Left ventricle myocardium inferior (tissue), 1 donor: ENCODE measurements around the gene ZNF546. TPM values are rescaled to one million over a fixed set of nuclear protein-coding genes. Genes with fewer than 3 reads are reported as not detected.

ENCODE experiments used
- DNase-seq: peaks from one replicate; pipeline ENCODE4 v3.0.0-alpha.2; 2020
- H3K27ac ChIP-seq: fragments of 200-600 bp; replicated peaks from 2 replicates; pipeline ENCODE4 v1.8.0; 2021
- H3K27me3 ChIP-seq: fragments of 200-600 bp; 2 replicates; pipeline ENCODE4 v1.8.0; 2021; ENCODE audit warnings: low read depth
- H3K36me3 ChIP-seq: fragments of 200-600 bp; 2 replicates; pipeline ENCODE4 v1.8.0; 2021
- H3K4me1 ChIP-seq: fragments of 200-600 bp; 2 replicates; pipeline ENCODE4 v1.8.0; 2021
- H3K4me3 ChIP-seq: fragments of 200-600 bp; 2 replicates; pipeline ENCODE4 v1.8.0; 2021; ENCODE audit warnings: mild to moderate bottlenecking, moderate library complexity
- H3K9me3 ChIP-seq: fragments of 200-600 bp; replicated peaks from 2 replicates; pipeline ENCODE4 v1.8.0; 2021
- intact Hi-C: fragments of 100-400 bp; cut with micrococcal nuclease; formaldehyde crosslinking; loops from one replicate; pipeline ENCODE4 v1.11.0; 2022
- total RNA-seq: library from RNA; stranded (reverse); fragmentation: NEBNext Ultra II Directional; extraction: Animal tissue kit (Norgen Biotek cat#: 25700); gene quantifications from one replicate; pipeline ENCODE4 v1.2.1, GENCODE V29; 2021
- TF ChIP-seq, protein P1 (sequence below): fragments of 200-600 bp; IDR thresholded peaks from 2 replicates; pipeline ENCODE4 v1.8.0; 2021; ENCODE audit warnings: antibody characterized with exemption, mild to moderate bottlenecking, borderline replicate concordance
- donor health status: DM: no; HTN: yes; CAD: no; lungs with severe emphysema.

ZNF546 gene
- total RNA-seq, 1 donor from 2014 or later = 7.8 TPM

DNA sequence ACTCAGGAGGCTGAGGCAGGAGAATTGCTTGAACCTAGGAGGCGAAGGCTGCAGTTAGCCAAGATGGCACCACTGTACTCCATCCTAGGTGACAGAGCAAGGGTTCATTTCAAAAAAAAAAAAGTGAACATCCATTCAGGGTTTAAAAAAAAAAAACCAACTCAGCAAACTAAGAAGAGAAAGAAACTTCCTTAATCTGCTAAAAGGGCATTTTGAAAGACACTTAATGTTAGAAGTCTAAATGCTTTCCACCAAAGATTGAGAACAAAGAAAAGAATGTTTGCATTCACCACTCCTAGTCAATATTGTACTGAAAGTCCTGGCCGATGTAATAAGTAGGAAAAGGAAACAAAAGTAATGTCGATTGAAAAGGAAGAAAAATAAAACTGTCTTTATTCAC lies 33.0 kb upstream of the ZNF546 start:
- H3K4me1 ChIP-seq = no peaks in the 10 kb centered on the region
- no peak overlapping the region for H3K4me3 ChIP-seq
- H3K9me3 ChIP-seq = no peaks in the 10 kb centered on the region
- TF ChIP-seq, protein P1, sequence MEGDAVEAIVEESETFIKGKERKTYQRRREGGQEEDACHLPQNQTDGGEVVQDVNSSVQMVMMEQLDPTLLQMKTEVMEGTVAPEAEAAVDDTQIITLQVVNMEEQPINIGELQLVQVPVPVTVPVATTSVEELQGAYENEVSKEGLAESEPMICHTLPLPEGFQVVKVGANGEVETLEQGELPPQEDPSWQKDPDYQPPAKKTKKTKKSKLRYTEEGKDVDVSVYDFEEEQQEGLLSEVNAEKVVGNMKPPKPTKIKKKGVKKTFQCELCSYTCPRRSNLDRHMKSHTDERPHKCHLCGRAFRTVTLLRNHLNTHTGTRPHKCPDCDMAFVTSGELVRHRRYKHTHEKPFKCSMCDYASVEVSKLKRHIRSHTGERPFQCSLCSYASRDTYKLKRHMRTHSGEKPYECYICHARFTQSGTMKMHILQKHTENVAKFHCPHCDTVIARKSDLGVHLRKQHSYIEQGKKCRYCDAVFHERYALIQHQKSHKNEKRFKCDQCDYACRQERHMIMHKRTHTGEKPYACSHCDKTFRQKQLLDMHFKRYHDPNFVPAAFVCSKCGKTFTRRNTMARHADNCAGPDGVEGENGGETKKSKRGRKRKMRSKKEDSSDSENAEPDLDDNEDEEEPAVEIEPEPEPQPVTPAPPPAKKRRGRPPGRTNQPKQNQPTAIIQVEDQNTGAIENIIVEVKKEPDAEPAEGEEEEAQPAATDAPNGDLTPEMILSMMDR = no peak
- DNase-seq = no peak
- H3K27ac ChIP-seq = no peak overlapping the region
- intact Hi-C loops = no loop called here
- H3K36me3 ChIP-seq = no peaks in the 10 kb centered on the region
- H3K27me3 ChIP-seq = no peaks in the 10 kb centered on the region

- H3K27ac ChIP-seq = no peak overlapping the region
- intact Hi-C loops = no loop called here
- DNase-seq = no peak
- TF ChIP-seq, protein P1 = no peak
- H3K4me3 ChIP-seq = no peak overlapping the region
- H3K27me3 ChIP-seq = no peaks in the 10 kb centered on the region
- no peaks in the 10 kb centered on the region for H3K36me3 ChIP-seq
- no peaks in the 10 kb centered on the region for H3K9me3 ChIP-seq
- H3K4me1 ChIP-seq = peaks cover 18% of the 10 kb centered on the region
Observed at GRCh38 chr19:39966617-39967016, 30.2 kb upstream of the ZNF546 start.

- DNase-seq = no peak
- peaks cover 5% of the 10 kb centered on the region for H3K36me3 ChIP-seq
- peaks cover 28% of the 10 kb centered on the region for H3K4me1 ChIP-seq
- TF ChIP-seq, protein P1 = no peak
- H3K9me3 ChIP-seq = no peaks in the 10 kb centered on the region
- H3K27ac ChIP-seq = no peak overlapping the region
- intact Hi-C loops = no loop called here
- H3K4me3 ChIP-seq = no peak overlapping the region
- no peaks in the 10 kb centered on the region for H3K27me3 ChIP-seq
Observed at GRCh38 chr19:39967561-39967960, 29.3 kb upstream of the ZNF546 start.

GRCh38 chr19:39968789-39969188 lies 28.1 kb upstream of the ZNF546 start:
- Histone ChIP-seq H3K36me3 (peaks cover 18% of the 10 kb centered on the region), H3K4me1 (peaks cover 35% of the 10 kb centered on the region), H3K4me3 (no peak overlapping the region), H3K27me3 (no peaks in the 10 kb centered on the region), H3K27ac (no peak overlapping the region), H3K9me3 (no peaks in the 10 kb centered on the region)
- TF ChIP-seq, protein P1 = no peak
- no peak for DNase-seq
- intact Hi-C loops = no loop called here

GRCh38 chr19:39969266-39969665 lies 27.6 kb upstream of the ZNF546 start:
- Histone ChIP-seq H3K4me3 (no peak overlapping the region), H3K36me3 (peaks cover 22% of the 10 kb centered on the region), H3K9me3 (no peaks in the 10 kb centered on the region), H3K27me3 (no peaks in the 10 kb centered on the region), H3K27ac (no peak overlapping the region), H3K4me1 (peaks cover 35% of the 10 kb centered on the region)
- DNase-seq = no peak
- TF ChIP-seq, protein P1 = no peak
- intact Hi-C loops = no loop called here
